Fibroblast of lung (primary cell): ENCODE measurements around the gene NOTCH2.
"Not testable (repeated sequence)": the region's sequence is repeated elsewhere in the genome, so short reads cannot be mapped to it uniquely, and the experiment has no call there.

Experiments
- CTCF ChIP-seq, 2 donors: IDR thresholded peaks in 1 of 2; conservative IDR thresholded peaks in 1 of 2; 1 replicate in 1 of 2; 2 replicates in 1 of 2; pipeline ENCODE4 v1.5.1; 2011 to 2012; ENCODE audit warnings: low read length in 2 of 2, control low read depth in 1 of 2, inconsistent platforms in 1 of 2, low read depth in 1 of 2, mild to moderate bottlenecking in 1 of 2
- EZH2 ChIP-seq: IDR thresholded peaks from 2 replicates; pipeline ENCODE4 v1.5.1; 2012; ENCODE audit warnings: low read length, control low read depth, mild to moderate bottlenecking; ENCODE audit errors: missing control alignments

GRCh38 chr1:120105288-120105687 is 35.8 kb upstream of the NOTCH2 start:
- not testable (repeated sequence) for TF ChIP-seq CTCF (conservative IDR thresholded peaks at IDR 0.05 in 1 of 2, IDR thresholded peaks at IDR 0.05 in 1 of 2; ENCODE audit: low read depth in 1 of 2, low read length in 2 of 2); EZH2
